Colonic mucosa (tissue), 4 donors: ENCODE results near the gene MDC1. TPM values are rescaled to one million over a fixed set of nuclear protein-coding genes. Genes with fewer than 3 reads are reported as not detected.

Source experiments
- DNase-seq: peaks from one replicate; pipeline ENCODE4 v3.0.0-alpha.2; 2020
- H3K27ac ChIP-seq: fragments of 200-600 bp; one replicate; pipeline ENCODE4 v1.8.0; 2021
- H3K27me3 ChIP-seq: fragments of 200-600 bp; one replicate; pipeline ENCODE4 v1.8.0; 2021
- H3K36me3 ChIP-seq: fragments of 200-600 bp; one replicate; pipeline ENCODE4 v1.8.0; 2021
- H3K4me1 ChIP-seq: fragments of 200-600 bp; one replicate; pipeline ENCODE4 v1.8.0; 2021; ENCODE audit warnings: mild to moderate bottlenecking
- H3K4me3 ChIP-seq: fragments of 200-600 bp; one replicate; pipeline ENCODE4 v1.8.0; 2021
- H3K9ac ChIP-seq, 2 donors: one replicate each; pipeline ENCODE4 v1.7.0; 2013; ENCODE audit warnings: control low read depth in 2 of 2, low read depth in 2 of 2, low read length in 2 of 2
- H3K9me3 ChIP-seq: fragments of 200-600 bp; one replicate; pipeline ENCODE4 v1.8.0; 2021
- CTCF ChIP-seq: fragments of 200-600 bp; IDR thresholded peaks from one replicate; pipeline ENCODE4 v1.8.0; 2022; ENCODE audit warnings: antibody characterized with exemption, mild to moderate bottlenecking
- intact Hi-C: fragments of 100-400 bp; cut with DNase I; formaldehyde crosslinking; loops from one replicate; pipeline ENCODE4 v1.14.1; 2022
- total RNA-seq, 2 donors: library from RNA; stranded (reverse); fragmentation: NEBNext Ultra II Directional in 1 of 2; extraction: Animal tissue kit (Norgen Biotek cat#: 25700) in 1 of 2; gene quantifications; one replicate each; pipeline ENCODE4 v1.2.1, GENCODE V29; 2021
- donor health status: healthy.
- donor health status: DM: no; HTN: no; CAD: no.
- donor health status: DM: no; HTN: no; CAD: no.

Gene MDC1
- total RNA-seq, 2 donors from 2014 or later: 14.0 to 59.0 TPM

GRCh38 chr6:30686009-30686907, 30.8 kb downstream of the MDC1 start, which contains the start of gene PPP1R18:
Gene PPP1R18, minus strand, starts transcription at chr6:30686645. Its CDS starts 627 bp downstream, at chr6:30686018.
- Histone ChIP-seq H3K9ac (peak within 1 kb of the TSS; percentile 91 to 92), H3K27ac (peak within 1 kb of the TSS; percentile 84), H3K4me3 (peak within 1 kb of the TSS; percentile 53), H3K4me1 (peaks cover 11% of the 10 kb centered on the region), H3K36me3 (no peaks in the 10 kb centered on the region), H3K27me3 (no peaks in the 10 kb centered on the region), H3K9me3 (no peaks in the 10 kb centered on the region)
- no peak for TF ChIP-seq CTCF
- intact Hi-C loops: no loop called here
- peak; percentile 80 for DNase-seq

- Histone ChIP-seq H3K36me3 (no peaks in the 10 kb centered on the region), H3K27ac (peak overlapping the region; percentile 84), H3K27me3 (no peaks in the 10 kb centered on the region), H3K4me1 (peaks cover 13% of the 10 kb centered on the region), H3K9ac (peak overlapping the region; percentile 67 to 92), H3K4me3 (peak overlapping the region; percentile 53), H3K9me3 (no peaks in the 10 kb centered on the region)
- DNase-seq: no peak
- TF ChIP-seq CTCF: no peak
- intact Hi-C loops: no loop called here
Measured at GRCh38 chr6:30685157-30686008, 31.7 kb downstream of the MDC1 start.

GRCh38 chr6:30684386-30685156, 32.5 kb downstream of the MDC1 start:
- H3K4me3 ChIP-seq: peak overlapping the region; percentile 53
- peak overlapping the region; percentile 67 to 92 for H3K9ac ChIP-seq
- no peaks in the 10 kb centered on the region for H3K9me3 ChIP-seq
- H3K27ac ChIP-seq: peak overlapping the region; percentile 84
- H3K4me1 ChIP-seq: peaks cover 8% of the 10 kb centered on the region
- no peak for TF ChIP-seq CTCF
- intact Hi-C loops: no loop called here
- DNase-seq: peak; percentile 60
- no peaks in the 10 kb centered on the region for H3K36me3 ChIP-seq
- H3K27me3 ChIP-seq: no peaks in the 10 kb centered on the region

GRCh38 chr6:30683980-30684338, 33.1 kb downstream of the MDC1 start:
- TF ChIP-seq CTCF: no peak
- H3K36me3 ChIP-seq: no peaks in the 10 kb centered on the region
- no peak for DNase-seq
- H3K4me1 ChIP-seq: peaks cover 4% of the 10 kb centered on the region
- intact Hi-C loops: no loop called here
- no peaks in the 10 kb centered on the region for H3K27me3 ChIP-seq
- peak overlapping the region; percentile 53 for H3K4me3 ChIP-seq
- H3K27ac ChIP-seq: peak overlapping the region; percentile 84
- H3K9me3 ChIP-seq: no peaks in the 10 kb centered on the region
- peak overlapping the region; percentile 67 to 80 for H3K9ac ChIP-seq
